ENCODE data around the gene RAD51. TPM values are rescaled to one million over a fixed set of nuclear protein-coding genes. Genes with fewer than 3 reads are reported as not detected.

The RAD51 gene
- total and polyA plus RNA-seq, 9 of the 15 experiments (the other 6 are each of a cell fraction or from before 2014, with no cell fraction given) = 16.0 to 63.8 (median 34.6) TPM

- TF ChIP-seq E2F6 (IDR thresholded peaks at IDR 0.05; ENCODE audit: borderline replicate concordance in 1 of 2, extremely low read depth in 1 of 2, insufficient read depth in 1 of 2, insufficient read length in 1 of 2, low read depth in 1 of 2, low read length in 1 of 2, poor library complexity in 1 of 2, severe bottlenecking in 1 of 2) (peak in 1 of 2 experiments; percentile 37), RB1 (IDR thresholded peaks at IDR 0.05; ENCODE audit: low read depth) (no peak), POLR2G (IDR thresholded peaks at IDR 0.05; ENCODE audit: low read depth, low read length) (no peak), IRF9 (tag; IDR thresholded peaks at IDR 0.05) (0 out of 2 replicates have a peak, but pooled peaks have one; percentile 31), NFRKB (IDR thresholded peaks at IDR 0.05; ENCODE audit: low read depth) (no peak), SIRT6 (IDR thresholded peaks at IDR 0.05; ENCODE audit: low read depth, low read length) (no peak), ZNF318 (IDR thresholded peaks at IDR 0.05; ENCODE audit: borderline replicate concordance in 1 of 2, low read depth in 1 of 2) (0 out of 4 replicates have a peak, but pooled peaks of 1 of the 2 experiments have one; percentile 61), HDAC3 (IDR thresholded peaks at IDR 0.05; ENCODE audit: borderline replicate concordance, partially characterized antibody) (peak; percentile 75), ZNF785 (CRISPR knock-in tag; IDR thresholded peaks at IDR 0.05) (no peak), MXI1 (IDR thresholded peaks at IDR 0.05; ENCODE audit: low read depth, low read length) (no peak), ZNF436 (CRISPR knock-in tag; IDR thresholded peaks at IDR 0.05) (no peak), ZNF274 (IDR thresholded peaks at IDR 0.05; ENCODE audit: borderline replicate concordance, low read depth, low read length) (no peak), NCOR1 (IDR thresholded peaks at IDR 0.05) (peak; percentile 77), ZNF23 (CRISPR knock-in tag; IDR thresholded peaks at IDR 0.05) (no peak), RFX1 (IDR thresholded peaks at IDR 0.05) (no peak), ZNF707 (CRISPR knock-in tag; conservative IDR thresholded peaks at IDR 0.05) (no peak), CHCHD3 (CRISPR knock-in tag; IDR thresholded peaks at IDR 0.05) (no peak)
Observed at GRCh38 chr15:40743921-40744814, 49.2 kb downstream of the RAD51 start (continued).
